Measurements from ENCODE around the gene PTPRK. TPM values are rescaled to one million over a fixed set of nuclear protein-coding genes. Genes with fewer than 3 reads are reported as not detected.
A peak's percentile ranks its signal among the peaks of the same experiment; 100 is the strongest.

PTPRK gene
- total and polyA plus RNA-seq, 4 donors: 12.1 to 61.2 (median 29.1) TPM

GRCh38 chr6:128495536-128496333 lies 24.7 kb downstream of the PTPRK start:
- TF ChIP-seq JUND (IDR thresholded peaks at IDR 0.05) (no peak), HNF4G (IDR thresholded peaks at IDR 0.05) (peak; percentile 21), HNF4A (conservative IDR thresholded peaks at IDR 0.05) (peak; percentile 80)
- no peak for DNase-seq (ENCODE audit: low spot score)

GRCh38 chr6:128494440-128494839 lies 26.0 kb downstream of the PTPRK start:
- no peaks in the 10 kb centered on the region for H3K36me3 ChIP-seq (ENCODE audit: control insufficient read depth in 4 of 4, insufficient read depth in 3 of 4, low read depth in 1 of 4, low read length in 3 of 4)
- H3K4me1 ChIP-seq (ENCODE audit: control insufficient read depth in 4 of 4, insufficient read depth in 4 of 4, low read length in 3 of 4): peaks cover 4 to 36% (median 17%) of the 10 kb centered on the region in 4 donors
- TF ChIP-seq HNF4A (conservative IDR thresholded peaks at IDR 0.05) (peak in 1 of 2 donors; percentile 11), YY1 (IDR thresholded peaks at IDR 0.05) (peak; percentile 29), FOXA1 (IDR thresholded peaks at IDR 0.05) (no peak)
- H3K9me3 ChIP-seq (ENCODE audit: control insufficient read depth in 4 of 4, low read length in 3 of 4): no peaks in the 10 kb centered on the region
- WGBS: 34% methylated on average over 5 of the region's 5 CpGs
- no peak for DNase-seq (ENCODE audit: low spot score)
- no peak overlapping the region for H3K4me3 ChIP-seq (ENCODE audit: low read depth in 1 of 3, low read length in 3 of 3)
- peak overlapping the region in 1 of 2 donors; percentile 48 for H3K27ac ChIP-seq (ENCODE audit: low read depth in 1 of 2, low read length in 2 of 2)
- H3K27me3 ChIP-seq (ENCODE audit: control insufficient read depth in 4 of 4, insufficient read depth in 4 of 4, low read length in 3 of 4): no peaks in the 10 kb centered on the region
- peak overlapping the region in 1 of 2 donors; percentile 36 for H3K9ac ChIP-seq (ENCODE audit: low read depth in 1 of 2, low read length in 2 of 2)

More at GRCh38 chr6:128495536-128496333, 24.7 kb downstream of the PTPRK start:
- H3K27me3 ChIP-seq (ENCODE audit: control insufficient read depth in 4 of 4, insufficient read depth in 4 of 4, low read length in 3 of 4): no peaks in the 10 kb centered on the region
- H3K9me3 ChIP-seq (ENCODE audit: control insufficient read depth in 4 of 4, low read length in 3 of 4): no peaks in the 10 kb centered on the region
- peaks cover 7 to 39% (median 21%) of the 10 kb centered on the region in 4 donors for H3K4me1 ChIP-seq (ENCODE audit: control insufficient read depth in 4 of 4, insufficient read depth in 4 of 4, low read length in 3 of 4)
- H3K9ac ChIP-seq (ENCODE audit: low read depth in 1 of 2, low read length in 2 of 2): no peak overlapping the region
- WGBS: 92% methylated on average over 6 of the region's 6 CpGs
- no peaks in the 10 kb centered on the region for H3K36me3 ChIP-seq (ENCODE audit: control insufficient read depth in 4 of 4, insufficient read depth in 3 of 4, low read depth in 1 of 4, low read length in 3 of 4)
- no peak overlapping the region for H3K4me3 ChIP-seq (ENCODE audit: low read depth in 1 of 3, low read length in 3 of 3)
- H3K27ac ChIP-seq (ENCODE audit: low read depth in 1 of 2, low read length in 2 of 2): no peak overlapping the region

GRCh38 chr6:128493877-128494276 lies 26.5 kb downstream of the PTPRK start:
- peaks cover 4 to 36% (median 17%) of the 10 kb centered on the region in 4 donors for H3K4me1 ChIP-seq (ENCODE audit: control insufficient read depth in 4 of 4, insufficient read depth in 4 of 4, low read length in 3 of 4)
- H3K9me3 ChIP-seq (ENCODE audit: control insufficient read depth in 4 of 4, low read length in 3 of 4): no peaks in the 10 kb centered on the region
- WGBS: 88% methylated on average over 4 of the region's 4 CpGs
- no peak overlapping the region for H3K27ac ChIP-seq (ENCODE audit: low read depth in 1 of 2, low read length in 2 of 2)
- no peaks in the 10 kb centered on the region for H3K36me3 ChIP-seq (ENCODE audit: control insufficient read depth in 4 of 4, insufficient read depth in 3 of 4, low read depth in 1 of 4, low read length in 3 of 4)
- H3K27me3 ChIP-seq (ENCODE audit: control insufficient read depth in 4 of 4, insufficient read depth in 4 of 4, low read length in 3 of 4): no peaks in the 10 kb centered on the region
- no peak overlapping the region for H3K9ac ChIP-seq (ENCODE audit: low read depth in 1 of 2, low read length in 2 of 2)
- DNase-seq (ENCODE audit: low spot score): no peak
- H3K4me3 ChIP-seq (ENCODE audit: low read depth in 1 of 3, low read length in 3 of 3): no peak overlapping the region
- TF ChIP-seq TAF1 (conservative IDR thresholded peaks at IDR 0.05) (no peak), FOXA2 (IDR thresholded peaks at IDR 0.05) (no peak), SP1 (IDR thresholded peaks at IDR 0.05) (no peak)

- Histone ChIP-seq H3K27me3 (ENCODE audit: control insufficient read depth in 4 of 4, insufficient read depth in 4 of 4, low read length in 3 of 4) (no peaks in the 10 kb centered on the region), H3K36me3 (ENCODE audit: control insufficient read depth in 4 of 4, insufficient read depth in 3 of 4, low read depth in 1 of 4, low read length in 3 of 4) (no peaks in the 10 kb centered on the region), H3K27ac (ENCODE audit: low read depth in 1 of 2, low read length in 2 of 2) (peak overlapping the region; percentile 56 to 77), H3K9ac (ENCODE audit: low read depth in 1 of 2, low read length in 2 of 2) (no peak overlapping the region), H3K4me3 (ENCODE audit: low read depth in 1 of 3, low read length in 3 of 3) (no peak overlapping the region), H3K9me3 (ENCODE audit: control insufficient read depth in 4 of 4, low read length in 3 of 4) (no peaks in the 10 kb centered on the region), H3K4me1 (ENCODE audit: control insufficient read depth in 4 of 4, insufficient read depth in 4 of 4, low read length in 3 of 4) (peaks cover 2 to 37% (median 14%) of the 10 kb centered on the region in 4 donors)
- WGBS: 29% methylated on average over 2 of the region's 2 CpGs
- DNase-seq (ENCODE audit: low spot score): no peak
- no peak for TF ChIP-seq RXRA (IDR thresholded peaks at IDR 0.05)
- TF ChIP-seq NR2F2 (IDR thresholded peaks at IDR 0.05): no peak
- TF ChIP-seq CTCF (IDR thresholded peaks at IDR 0.05; ENCODE audit: low read depth, low read length, missing input control): no peak
- TF ChIP-seq EGR1 (IDR thresholded peaks at IDR 0.05; ENCODE audit: low read depth in 2 of 2): no peak
- TF ChIP-seq HNF4A (conservative IDR thresholded peaks at IDR 0.05): no peak
- no peak for TF ChIP-seq REST (IDR thresholded peaks at IDR 0.05)
- TF ChIP-seq HNF4G (IDR thresholded peaks at IDR 0.05): no peak
- no peak for TF ChIP-seq RAD21 (IDR thresholded peaks at IDR 0.05)
- no peak for TF ChIP-seq SP1 (IDR thresholded peaks at IDR 0.05)
- no peak for TF ChIP-seq ZBTB33 (IDR thresholded peaks at IDR 0.05)
- TF ChIP-seq MAX (IDR thresholded peaks at IDR 0.05): no peak
- TF ChIP-seq YY1 (IDR thresholded peaks at IDR 0.05): no peak
- no peak for TF ChIP-seq TAF1 (conservative IDR thresholded peaks at IDR 0.05)
These were observed 28.0 kb downstream of the PTPRK start for GRCh38 chr6:128492386-128492785.

Measured in liver (tissue), 9 donors.